Measurements from ENCODE around the gene STEAP3. TPM values are rescaled to one million over a fixed set of nuclear protein-coding genes. Genes with fewer than 3 reads are reported as not detected.

The STEAP3 gene
- polyA plus RNA-seq, 1 donor from 2014 or later: not detected

DNA sequence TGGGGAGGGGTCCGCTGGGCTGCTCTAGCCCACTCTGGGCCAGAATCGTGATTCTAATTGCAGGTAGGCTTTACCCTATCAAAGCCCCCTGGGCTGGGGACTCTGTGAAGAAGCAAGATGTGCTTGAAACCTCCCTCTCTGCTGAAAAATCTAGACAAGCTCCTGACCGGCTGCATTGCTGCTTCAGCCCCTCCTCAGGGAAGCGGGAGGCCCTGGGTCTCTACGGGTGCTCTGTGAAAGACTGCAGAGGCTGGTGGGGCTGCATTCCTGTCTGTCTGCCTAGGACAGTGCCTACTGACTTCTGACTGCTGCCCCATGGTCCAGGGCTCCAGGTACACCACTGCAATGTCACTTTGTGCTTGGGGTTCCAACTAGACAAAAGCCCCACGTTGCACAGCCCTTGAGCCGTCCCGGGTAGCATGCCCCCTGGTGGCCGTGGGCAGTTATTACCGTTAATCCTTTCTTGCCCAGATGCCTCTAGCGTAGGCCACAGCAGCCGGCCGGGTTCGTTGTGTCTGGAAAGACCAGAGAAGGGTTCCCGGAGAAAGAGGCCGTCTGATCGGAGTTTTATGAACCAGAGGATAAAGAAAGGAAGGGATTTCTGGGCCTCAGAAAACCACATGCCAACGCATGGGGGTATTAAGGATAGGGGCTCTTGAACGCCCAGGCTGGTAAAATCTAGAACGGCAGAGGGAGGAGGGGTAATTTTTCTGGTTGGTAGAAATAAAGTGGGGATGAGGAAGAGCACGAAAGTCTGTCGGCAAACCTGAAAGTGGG is 49.2 kb upstream of the STEAP3 start:
- no peak overlapping the region for H2AFZ ChIP-seq (ENCODE audit: low read depth, low read length)
- H3K9me3 ChIP-seq (ENCODE audit: low read length): no peaks in the 10 kb centered on the region

DNA sequence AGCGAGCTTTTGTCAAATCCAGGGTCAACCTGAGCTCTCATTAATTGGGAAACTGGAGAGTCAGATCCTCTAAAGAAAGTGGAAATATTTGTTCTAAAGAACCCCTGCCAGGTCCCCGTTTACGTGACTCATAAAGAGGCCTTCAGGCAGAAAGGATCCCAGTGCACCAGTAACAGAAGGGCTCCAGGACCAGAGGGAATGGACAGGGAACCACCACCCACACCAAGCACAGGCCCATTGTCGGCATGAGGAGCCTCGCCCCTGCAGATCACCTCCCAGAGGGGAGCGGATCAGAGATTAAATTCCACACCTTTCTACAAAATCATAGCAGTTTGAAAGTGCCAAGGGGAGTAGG is 48.7 kb upstream of the STEAP3 start:
- Histone ChIP-seq H3K9me2 (ENCODE audit: insufficient read depth, low read length) (no peaks in the 10 kb centered on the region), H2AFZ (ENCODE audit: low read depth, low read length) (no peak overlapping the region), H3K9me3 (ENCODE audit: low read length) (no peaks in the 10 kb centered on the region), H3K4me2 (ENCODE audit: low read length) (no peak overlapping the region), H4K20me1 (ENCODE audit: insufficient read depth) (no peaks in the 10 kb centered on the region), H3K36me3 (ENCODE audit: insufficient read depth, low read length) (no peaks in the 10 kb centered on the region), H3F3A (ENCODE audit: insufficient read depth, low read length, poor library complexity, severe bottlenecking) (no peaks in the 10 kb centered on the region), H3K79me2 (replicated peaks; ENCODE audit: insufficient read depth, low read length) (no peaks in the 10 kb centered on the region), H3K27ac (ENCODE audit: low read length) (no peak overlapping the region), H3K27me3 (ENCODE audit: insufficient read depth, low read depth, low read length) (no peaks in the 10 kb centered on the region), H3K4me3 (ENCODE audit: low read length) (no peak overlapping the region), H3K9ac (ENCODE audit: low read length) (no peak overlapping the region)
- TF ChIP-seq EZH2 (IDR thresholded peaks at IDR 0.05; ENCODE audit: borderline replicate concordance, insufficient read depth, low read length, poor library complexity, severe bottlenecking) (no peak), SMC3 (conservative IDR thresholded peaks at IDR 0.05; ENCODE audit: poor library complexity) (no peak), POLR2AphosphoS5 (IDR thresholded peaks at IDR 0.05) (no peak), MXI1 (conservative IDR thresholded peaks at IDR 0.05; ENCODE audit: poor library complexity, severe bottlenecking) (no peak), RAD21 (conservative IDR thresholded peaks at IDR 0.05) (no peak), TAF1 (IDR thresholded peaks at IDR 0.05; ENCODE audit: low read depth) (no peak), EP300 (conservative IDR thresholded peaks at IDR 0.05; ENCODE audit: poor library complexity, severe bottlenecking) (no peak)
- TF ChIP-seq, protein P1, sequence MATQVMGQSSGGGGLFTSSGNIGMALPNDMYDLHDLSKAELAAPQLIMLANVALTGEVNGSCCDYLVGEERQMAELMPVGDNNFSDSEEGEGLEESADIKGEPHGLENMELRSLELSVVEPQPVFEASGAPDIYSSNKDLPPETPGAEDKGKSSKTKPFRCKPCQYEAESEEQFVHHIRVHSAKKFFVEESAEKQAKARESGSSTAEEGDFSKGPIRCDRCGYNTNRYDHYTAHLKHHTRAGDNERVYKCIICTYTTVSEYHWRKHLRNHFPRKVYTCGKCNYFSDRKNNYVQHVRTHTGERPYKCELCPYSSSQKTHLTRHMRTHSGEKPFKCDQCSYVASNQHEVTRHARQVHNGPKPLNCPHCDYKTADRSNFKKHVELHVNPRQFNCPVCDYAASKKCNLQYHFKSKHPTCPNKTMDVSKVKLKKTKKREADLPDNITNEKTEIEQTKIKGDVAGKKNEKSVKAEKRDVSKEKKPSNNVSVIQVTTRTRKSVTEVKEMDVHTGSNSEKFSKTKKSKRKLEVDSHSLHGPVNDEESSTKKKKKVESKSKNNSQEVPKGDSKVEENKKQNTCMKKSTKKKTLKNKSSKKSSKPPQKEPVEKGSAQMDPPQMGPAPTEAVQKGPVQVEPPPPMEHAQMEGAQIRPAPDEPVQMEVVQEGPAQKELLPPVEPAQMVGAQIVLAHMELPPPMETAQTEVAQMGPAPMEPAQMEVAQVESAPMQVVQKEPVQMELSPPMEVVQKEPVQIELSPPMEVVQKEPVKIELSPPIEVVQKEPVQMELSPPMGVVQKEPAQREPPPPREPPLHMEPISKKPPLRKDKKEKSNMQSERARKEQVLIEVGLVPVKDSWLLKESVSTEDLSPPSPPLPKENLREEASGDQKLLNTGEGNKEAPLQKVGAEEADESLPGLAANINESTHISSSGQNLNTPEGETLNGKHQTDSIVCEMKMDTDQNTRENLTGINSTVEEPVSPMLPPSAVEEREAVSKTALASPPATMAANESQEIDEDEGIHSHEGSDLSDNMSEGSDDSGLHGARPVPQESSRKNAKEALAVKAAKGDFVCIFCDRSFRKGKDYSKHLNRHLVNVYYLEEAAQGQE (IDR thresholded peaks at IDR 0.05; ENCODE audit: borderline replicate concordance): no peak
- TF ChIP-seq, protein P2, sequence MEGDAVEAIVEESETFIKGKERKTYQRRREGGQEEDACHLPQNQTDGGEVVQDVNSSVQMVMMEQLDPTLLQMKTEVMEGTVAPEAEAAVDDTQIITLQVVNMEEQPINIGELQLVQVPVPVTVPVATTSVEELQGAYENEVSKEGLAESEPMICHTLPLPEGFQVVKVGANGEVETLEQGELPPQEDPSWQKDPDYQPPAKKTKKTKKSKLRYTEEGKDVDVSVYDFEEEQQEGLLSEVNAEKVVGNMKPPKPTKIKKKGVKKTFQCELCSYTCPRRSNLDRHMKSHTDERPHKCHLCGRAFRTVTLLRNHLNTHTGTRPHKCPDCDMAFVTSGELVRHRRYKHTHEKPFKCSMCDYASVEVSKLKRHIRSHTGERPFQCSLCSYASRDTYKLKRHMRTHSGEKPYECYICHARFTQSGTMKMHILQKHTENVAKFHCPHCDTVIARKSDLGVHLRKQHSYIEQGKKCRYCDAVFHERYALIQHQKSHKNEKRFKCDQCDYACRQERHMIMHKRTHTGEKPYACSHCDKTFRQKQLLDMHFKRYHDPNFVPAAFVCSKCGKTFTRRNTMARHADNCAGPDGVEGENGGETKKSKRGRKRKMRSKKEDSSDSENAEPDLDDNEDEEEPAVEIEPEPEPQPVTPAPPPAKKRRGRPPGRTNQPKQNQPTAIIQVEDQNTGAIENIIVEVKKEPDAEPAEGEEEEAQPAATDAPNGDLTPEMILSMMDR (IDR thresholded peaks at IDR 0.05; ENCODE audit: poor library complexity, severe bottlenecking): no peak

More for the DNA sequence above, 49.2 kb upstream of the STEAP3 start:
- H3K36me3 ChIP-seq (ENCODE audit: insufficient read depth, low read length): no peaks in the 10 kb centered on the region
- H3K9me2 ChIP-seq (ENCODE audit: insufficient read depth, low read length): no peaks in the 10 kb centered on the region
- no peak overlapping the region for H3K9ac ChIP-seq (ENCODE audit: low read length)
- no peak overlapping the region for H3K27ac ChIP-seq (ENCODE audit: low read length)
- H3K4me3 ChIP-seq (ENCODE audit: low read length): no peak overlapping the region
- H3K4me2 ChIP-seq (ENCODE audit: low read length): no peak overlapping the region
- H3K79me2 ChIP-seq (replicated peaks; ENCODE audit: insufficient read depth, low read length): no peaks in the 10 kb centered on the region
- no peaks in the 10 kb centered on the region for H3F3A ChIP-seq (ENCODE audit: insufficient read depth, low read length, poor library complexity, severe bottlenecking)
- H3K27me3 ChIP-seq (ENCODE audit: insufficient read depth, low read depth, low read length): peaks cover under 1% of the 10 kb centered on the region
- H4K20me1 ChIP-seq (ENCODE audit: insufficient read depth): no peaks in the 10 kb centered on the region
- TF ChIP-seq, protein P2 (IDR thresholded peaks at IDR 0.05; ENCODE audit: poor library complexity, severe bottlenecking): peak; percentile 43
- no peak for TF ChIP-seq EZH2 (IDR thresholded peaks at IDR 0.05; ENCODE audit: borderline replicate concordance, insufficient read depth, low read length, poor library complexity, severe bottlenecking)
- TF ChIP-seq RAD21 (conservative IDR thresholded peaks at IDR 0.05): no peak
